ENCODE results near the gene UGGT1. TPM values are rescaled to one million over a fixed set of nuclear protein-coding genes. Genes with fewer than 3 reads are reported as not detected.

Gene UGGT1
- total and polyA plus RNA-seq, 3 donors from 2014 or later, result 17.5 to 71.6 (median 40.5) TPM

GRCh38 chr2:128153786-128154185, 62.8 kb downstream of the UGGT1 start:
- TF ChIP-seq CTCF (IDR thresholded peaks at IDR 0.05) (no peak), POLR2A (IDR thresholded peaks at IDR 0.05) (no peak)
- no peaks in the 10 kb centered on the region for H3K27me3 ChIP-seq
- H3K4me3 ChIP-seq, result no peak overlapping the region
- H3K9me3 ChIP-seq, result no peaks in the 10 kb centered on the region
- no peaks in the 10 kb centered on the region for H3K4me1 ChIP-seq
- DNase-seq, result no peak
- intact Hi-C loops (cut with DNase I; ENCODE audit: low total_unique reads), result no loop called here
- H3K36me3 ChIP-seq (ENCODE audit: low read depth, missing control alignments), result no peaks in the 10 kb centered on the region
- 91 to 94% methylated on average over 3 of the region's 3 CpGs for WGBS, 2 donors
- H3K27ac ChIP-seq, result no peak overlapping the region

- H3K4me3 ChIP-seq, result no peak overlapping the region
- H3K27me3 ChIP-seq, result no peaks in the 10 kb centered on the region
- H3K36me3 ChIP-seq (ENCODE audit: low read depth, missing control alignments), result no peaks in the 10 kb centered on the region
- 88 to 99% methylated on average over 4 of the region's 4 CpGs for WGBS, 2 donors
- no peak overlapping the region for H3K27ac ChIP-seq
- TF ChIP-seq CTCF (IDR thresholded peaks at IDR 0.05) (no peak), POLR2A (IDR thresholded peaks at IDR 0.05) (no peak)
- no peaks in the 10 kb centered on the region for H3K9me3 ChIP-seq
- H3K4me1 ChIP-seq, result peaks cover 2% of the 10 kb centered on the region
- no peak for DNase-seq
- intact Hi-C loops (cut with DNase I; ENCODE audit: low total_unique reads), result no loop called here
Measured at GRCh38 chr2:128154225-128154624, 63.2 kb downstream of the UGGT1 start.

GRCh38 chr2:128155970-128156369, 65.0 kb downstream of the UGGT1 start:
- intact Hi-C loops (cut with DNase I; ENCODE audit: low total_unique reads), result no loop called here
- Histone ChIP-seq H3K4me1 (peaks cover 8% of the 10 kb centered on the region), H3K9me3 (no peaks in the 10 kb centered on the region), H3K27ac (no peak overlapping the region), H3K4me3 (no peak overlapping the region), H3K27me3 (no peaks in the 10 kb centered on the region), H3K36me3 (ENCODE audit: low read depth, missing control alignments) (no peaks in the 10 kb centered on the region)
- TF ChIP-seq CTCF (IDR thresholded peaks at IDR 0.05) (no peak), POLR2A (IDR thresholded peaks at IDR 0.05) (no peak)
- DNase-seq, result no peak
- WGBS, 2 donors, result 94 to 95% methylated on average over 9 of the region's 9 CpGs

GRCh38 chr2:128156812-128157211, 65.8 kb downstream of the UGGT1 start:
- Histone ChIP-seq H3K36me3 (ENCODE audit: low read depth, missing control alignments) (no peaks in the 10 kb centered on the region), H3K27me3 (no peaks in the 10 kb centered on the region), H3K27ac (no peak overlapping the region), H3K9me3 (no peaks in the 10 kb centered on the region), H3K4me3 (no peak overlapping the region), H3K4me1 (peaks cover 8% of the 10 kb centered on the region)
- intact Hi-C loops (cut with DNase I; ENCODE audit: low total_unique reads), result no loop called here
- TF ChIP-seq POLR2A (IDR thresholded peaks at IDR 0.05) (no peak), CTCF (IDR thresholded peaks at IDR 0.05) (no peak)
- DNase-seq, result no peak
- 86 to 90% methylated on average over 3 of the region's 3 CpGs for WGBS, 2 donors

- 94 to 97% methylated on average over 3 of the region's 3 CpGs for WGBS, 2 donors
- intact Hi-C loops (cut with DNase I; ENCODE audit: low total_unique reads), result no loop called here
- no peaks in the 10 kb centered on the region for H3K9me3 ChIP-seq
- no peak overlapping the region for H3K4me3 ChIP-seq
- peaks cover 8% of the 10 kb centered on the region for H3K4me1 ChIP-seq
- no peaks in the 10 kb centered on the region for H3K27me3 ChIP-seq
- no peaks in the 10 kb centered on the region for H3K36me3 ChIP-seq (ENCODE audit: low read depth, missing control alignments)
- no peak overlapping the region for H3K27ac ChIP-seq
- no peak for DNase-seq
- TF ChIP-seq POLR2A (IDR thresholded peaks at IDR 0.05), result no peak
- TF ChIP-seq CTCF (IDR thresholded peaks at IDR 0.05), result no peak
Measured at GRCh38 chr2:128157644-128158043, 66.6 kb downstream of the UGGT1 start.

Measured in testis (tissue), 3 donors.